ENCODE results near the gene COL1A2.

DNA sequence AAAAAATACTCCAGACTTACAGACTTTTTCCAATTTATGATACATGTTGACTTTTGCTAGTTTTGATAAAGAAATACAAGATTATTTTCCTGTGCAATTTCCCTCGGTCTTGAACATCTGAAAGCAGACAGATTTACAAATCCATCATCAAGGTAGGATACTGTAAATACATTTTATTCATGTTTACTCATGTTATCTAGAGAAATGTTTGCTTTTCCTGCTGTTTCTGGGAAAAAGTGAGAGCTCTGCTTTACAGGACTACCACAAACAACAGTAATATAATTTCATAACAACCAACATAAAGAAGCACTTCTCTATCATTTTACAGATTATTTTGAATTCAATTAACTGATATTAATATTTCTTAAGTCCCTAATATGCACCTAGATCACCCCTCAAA is 83.2 kb downstream of the COL1A2 start:
- TF ChIP-seq, protein P1, sequence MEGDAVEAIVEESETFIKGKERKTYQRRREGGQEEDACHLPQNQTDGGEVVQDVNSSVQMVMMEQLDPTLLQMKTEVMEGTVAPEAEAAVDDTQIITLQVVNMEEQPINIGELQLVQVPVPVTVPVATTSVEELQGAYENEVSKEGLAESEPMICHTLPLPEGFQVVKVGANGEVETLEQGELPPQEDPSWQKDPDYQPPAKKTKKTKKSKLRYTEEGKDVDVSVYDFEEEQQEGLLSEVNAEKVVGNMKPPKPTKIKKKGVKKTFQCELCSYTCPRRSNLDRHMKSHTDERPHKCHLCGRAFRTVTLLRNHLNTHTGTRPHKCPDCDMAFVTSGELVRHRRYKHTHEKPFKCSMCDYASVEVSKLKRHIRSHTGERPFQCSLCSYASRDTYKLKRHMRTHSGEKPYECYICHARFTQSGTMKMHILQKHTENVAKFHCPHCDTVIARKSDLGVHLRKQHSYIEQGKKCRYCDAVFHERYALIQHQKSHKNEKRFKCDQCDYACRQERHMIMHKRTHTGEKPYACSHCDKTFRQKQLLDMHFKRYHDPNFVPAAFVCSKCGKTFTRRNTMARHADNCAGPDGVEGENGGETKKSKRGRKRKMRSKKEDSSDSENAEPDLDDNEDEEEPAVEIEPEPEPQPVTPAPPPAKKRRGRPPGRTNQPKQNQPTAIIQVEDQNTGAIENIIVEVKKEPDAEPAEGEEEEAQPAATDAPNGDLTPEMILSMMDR (IDR thresholded peaks at IDR 0.05), result no peak
- TF ChIP-seq POLR2A (IDR thresholded peaks at IDR 0.05), result no peak
- no peak for TF ChIP-seq EP300 (IDR thresholded peaks at IDR 0.05)
